NB4 (cell line): ENCODE results near the gene ENPP6.

Experiments
- DNase-seq: peaks from one replicate; pipeline ENCODE4 v3.0.0; 2010; ENCODE audit warnings: low read depth
- H3K4me3 ChIP-seq: one replicate; pipeline ENCODE4 v1.5.1; 2011; ENCODE audit warnings: mild to moderate bottlenecking, low read depth, low read length, moderate library complexity
- MYC ChIP-seq: IDR thresholded peaks from 2 replicates; pipeline ENCODE4 v1.6.1; 2011; ENCODE audit warnings: low read depth, low read length
- POLR2A ChIP-seq: IDR thresholded peaks from 2 replicates; pipeline ENCODE4 v1.6.1; 2011; ENCODE audit warnings: mild to moderate bottlenecking; ENCODE audit not compliant: insufficient read length; ENCODE audit errors: extremely low read depth
- TF ChIP-seq, protein P1 (sequence below): IDR thresholded peaks from 2 replicates; pipeline ENCODE4 v1.6.1; 2011; ENCODE audit warnings: low read depth, low read length
- TF ChIP-seq, protein P2 (sequence below): IDR thresholded peaks from one replicate; pipeline ENCODE4 v1.5.1; 2012; ENCODE audit warnings: low read depth, low read length

Gene ENPP6

DNA sequence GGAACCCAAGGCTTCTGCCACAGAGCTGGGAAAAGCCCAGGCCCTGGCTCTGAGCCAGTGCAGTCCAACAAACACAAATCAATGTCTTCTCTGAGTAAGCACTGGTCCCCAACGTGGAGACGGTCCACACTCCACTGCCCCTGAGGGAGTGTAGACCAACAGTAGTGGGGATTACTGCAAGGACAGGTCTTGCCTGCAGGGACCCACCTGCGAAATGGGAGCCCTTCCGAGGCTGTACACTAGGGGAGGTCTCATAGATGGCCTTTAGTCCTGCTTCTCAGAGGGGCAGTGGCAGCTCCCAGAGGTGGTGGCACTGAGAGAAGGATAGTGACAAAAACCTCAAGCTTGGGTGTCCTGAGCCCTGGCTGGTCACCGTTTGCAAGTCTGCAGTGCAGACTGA is 19.5 kb downstream of the ENPP6 start:
- H3K4me3 ChIP-seq: no peak overlapping the region
- no peak for DNase-seq
- TF ChIP-seq MYC (no peak), POLR2A (no peak)
- TF ChIP-seq, protein P1, sequence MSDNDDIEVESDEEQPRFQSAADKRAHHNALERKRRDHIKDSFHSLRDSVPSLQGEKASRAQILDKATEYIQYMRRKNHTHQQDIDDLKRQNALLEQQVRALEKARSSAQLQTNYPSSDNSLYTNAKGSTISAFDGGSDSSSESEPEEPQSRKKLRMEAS: no peak
- TF ChIP-seq, protein P2, sequence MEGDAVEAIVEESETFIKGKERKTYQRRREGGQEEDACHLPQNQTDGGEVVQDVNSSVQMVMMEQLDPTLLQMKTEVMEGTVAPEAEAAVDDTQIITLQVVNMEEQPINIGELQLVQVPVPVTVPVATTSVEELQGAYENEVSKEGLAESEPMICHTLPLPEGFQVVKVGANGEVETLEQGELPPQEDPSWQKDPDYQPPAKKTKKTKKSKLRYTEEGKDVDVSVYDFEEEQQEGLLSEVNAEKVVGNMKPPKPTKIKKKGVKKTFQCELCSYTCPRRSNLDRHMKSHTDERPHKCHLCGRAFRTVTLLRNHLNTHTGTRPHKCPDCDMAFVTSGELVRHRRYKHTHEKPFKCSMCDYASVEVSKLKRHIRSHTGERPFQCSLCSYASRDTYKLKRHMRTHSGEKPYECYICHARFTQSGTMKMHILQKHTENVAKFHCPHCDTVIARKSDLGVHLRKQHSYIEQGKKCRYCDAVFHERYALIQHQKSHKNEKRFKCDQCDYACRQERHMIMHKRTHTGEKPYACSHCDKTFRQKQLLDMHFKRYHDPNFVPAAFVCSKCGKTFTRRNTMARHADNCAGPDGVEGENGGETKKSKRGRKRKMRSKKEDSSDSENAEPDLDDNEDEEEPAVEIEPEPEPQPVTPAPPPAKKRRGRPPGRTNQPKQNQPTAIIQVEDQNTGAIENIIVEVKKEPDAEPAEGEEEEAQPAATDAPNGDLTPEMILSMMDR: no peak

DNA sequence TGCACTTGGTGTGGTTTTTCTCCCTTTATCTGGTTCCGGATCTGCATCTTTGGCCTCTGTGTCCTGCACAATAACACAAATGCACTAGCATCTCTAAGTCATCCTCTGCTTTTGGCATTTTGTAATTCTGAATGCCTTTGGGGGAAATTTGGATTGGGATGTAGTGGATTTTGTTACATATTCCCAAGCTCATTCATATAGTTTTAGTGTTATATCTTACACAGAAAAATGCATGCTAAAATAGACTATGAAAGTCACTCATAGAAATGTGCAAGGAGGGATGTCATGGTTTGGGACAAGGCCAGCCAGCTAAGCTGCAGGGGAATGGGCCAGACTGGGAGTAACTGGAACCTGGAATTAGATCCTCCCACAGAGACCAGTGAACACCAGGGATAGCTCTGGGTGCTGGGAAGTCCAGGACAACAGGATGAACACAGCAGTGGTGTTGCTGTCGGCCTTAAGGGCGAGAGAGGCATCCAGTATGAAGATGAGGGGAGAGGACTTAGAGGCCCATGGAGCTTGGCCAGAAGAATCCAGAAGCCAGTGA is 20.1 kb downstream of the ENPP6 start:
- H3K4me3 ChIP-seq: no peak overlapping the region
- DNase-seq: no peak
- TF ChIP-seq, protein P2: no peak
- TF ChIP-seq, protein P1: no peak
- no peak for TF ChIP-seq POLR2A
- TF ChIP-seq MYC: no peak

DNA sequence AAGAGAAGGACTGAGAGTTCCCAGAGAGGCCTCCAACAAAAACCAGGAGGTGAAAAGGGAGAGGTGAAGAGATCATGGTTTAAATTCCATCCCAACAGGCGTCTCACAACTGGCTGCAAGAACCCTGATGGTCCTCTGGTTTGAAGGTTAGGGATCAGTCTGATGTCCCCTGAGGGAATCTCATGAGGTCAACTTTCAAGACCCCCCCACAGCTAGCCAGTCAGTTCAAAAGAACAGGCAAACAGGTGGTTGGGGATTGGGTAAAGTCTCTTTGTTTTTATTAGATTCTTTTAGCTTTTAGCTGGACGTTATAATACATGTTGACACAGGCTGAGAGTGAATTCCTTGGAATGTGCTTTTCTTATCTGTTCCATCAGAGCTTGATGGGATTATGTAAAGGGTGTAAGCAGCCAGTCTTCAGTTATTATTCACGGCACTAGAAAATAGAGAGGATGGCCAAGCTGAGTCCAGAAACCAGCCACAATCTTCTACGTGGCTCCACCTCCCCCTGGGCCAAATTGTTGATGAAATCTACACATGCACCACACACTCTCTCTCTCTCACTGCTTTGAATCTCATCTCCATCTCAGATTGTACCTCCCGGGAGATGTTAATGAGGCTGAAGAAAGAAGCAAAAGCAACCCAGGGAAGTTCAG is 20.8 kb downstream of the ENPP6 start:
- no peak overlapping the region for H3K4me3 ChIP-seq
- DNase-seq: no peak
- TF ChIP-seq MYC: no peak
- no peak for TF ChIP-seq POLR2A
- TF ChIP-seq, protein P1: no peak
- TF ChIP-seq, protein P2: no peak

DNA sequence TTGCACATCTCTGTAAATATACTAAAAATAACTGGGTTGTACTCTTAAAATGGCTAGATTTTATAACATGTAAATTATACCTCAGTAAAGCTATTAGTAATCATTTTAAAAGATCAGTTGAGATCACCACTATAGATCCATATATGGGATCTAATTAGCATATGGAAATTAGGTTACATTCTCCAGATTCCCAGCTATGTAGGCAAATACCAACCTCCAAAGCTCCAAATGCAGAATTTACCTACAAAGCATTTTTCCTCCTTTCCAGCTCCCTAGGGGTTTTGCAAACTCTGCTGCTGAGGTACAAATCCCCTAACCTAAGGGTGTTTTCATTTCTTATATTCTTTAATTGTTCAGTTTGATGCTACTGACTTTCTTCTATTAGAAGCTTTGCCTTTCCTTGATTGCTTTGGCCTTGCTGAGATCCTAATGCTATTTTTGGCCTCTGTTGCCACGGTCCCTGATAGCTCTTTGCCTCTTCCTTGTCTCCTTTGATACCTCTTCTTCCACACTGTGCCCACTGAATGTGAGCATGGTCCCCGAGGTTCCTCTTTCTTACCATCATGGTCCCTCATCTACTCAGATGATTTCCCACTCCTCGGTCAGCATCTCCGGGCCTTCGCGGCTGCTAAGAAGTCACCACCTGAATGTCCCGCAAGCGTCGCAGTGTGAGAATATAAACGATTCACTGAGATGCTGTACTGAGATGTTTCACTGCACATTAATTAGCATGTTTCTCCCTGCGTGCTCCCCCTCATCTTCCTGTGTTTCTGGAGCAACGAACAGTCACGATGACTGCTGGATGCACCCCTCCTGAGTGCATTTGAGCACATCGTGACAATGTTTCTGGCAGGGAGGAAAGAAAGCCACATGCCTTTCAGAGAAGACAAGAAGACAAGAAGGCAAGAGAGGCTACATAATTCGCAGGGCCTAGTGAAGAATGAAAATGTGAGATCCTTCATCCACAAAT is 23.8 kb downstream of the ENPP6 start:
- DNase-seq: peak; percentile 32
- no peak for TF ChIP-seq MYC
- TF ChIP-seq POLR2A: no peak
- TF ChIP-seq, protein P1: no peak
- TF ChIP-seq, protein P2: no peak
- no peak overlapping the region for H3K4me3 ChIP-seq

DNA sequence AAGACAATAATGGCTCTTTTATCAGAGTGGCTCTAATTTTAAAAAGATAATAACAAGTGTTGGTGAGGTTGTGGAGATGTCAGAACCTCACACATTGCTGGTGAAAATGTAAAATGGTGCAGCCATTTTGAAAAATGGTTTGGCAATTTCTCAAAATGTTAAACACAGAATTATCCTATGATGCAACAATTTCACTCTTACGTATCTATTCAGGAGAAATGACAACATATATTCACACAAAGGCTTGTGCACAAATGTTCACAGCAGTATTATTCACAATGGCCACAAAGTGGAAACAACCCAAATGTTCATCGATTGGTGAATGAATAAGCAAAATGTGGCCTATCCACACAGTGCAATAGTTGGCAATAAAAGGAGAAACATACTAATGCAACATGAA is 24.7 kb downstream of the ENPP6 start:
- H3K4me3 ChIP-seq: no peak overlapping the region

More for the DNA sequence above, 24.7 kb downstream of the ENPP6 start:
- DNase-seq: no peak
- no peak for TF ChIP-seq POLR2A
- no peak for TF ChIP-seq MYC
- TF ChIP-seq, protein P2: no peak
- TF ChIP-seq, protein P1: no peak
